HG02571 (cell line): ENCODE results near the gene ERH.

Experiments used
- ATAC-seq: cut with Tn5 transposase; IDR thresholded peaks from one replicate; pipeline ENCODE4 v1.9.1; 2021; ENCODE audit warnings: mild to moderate bottlenecking, moderate library complexity; ENCODE audit not compliant: unreplicated experiment

ERH gene

DNA sequence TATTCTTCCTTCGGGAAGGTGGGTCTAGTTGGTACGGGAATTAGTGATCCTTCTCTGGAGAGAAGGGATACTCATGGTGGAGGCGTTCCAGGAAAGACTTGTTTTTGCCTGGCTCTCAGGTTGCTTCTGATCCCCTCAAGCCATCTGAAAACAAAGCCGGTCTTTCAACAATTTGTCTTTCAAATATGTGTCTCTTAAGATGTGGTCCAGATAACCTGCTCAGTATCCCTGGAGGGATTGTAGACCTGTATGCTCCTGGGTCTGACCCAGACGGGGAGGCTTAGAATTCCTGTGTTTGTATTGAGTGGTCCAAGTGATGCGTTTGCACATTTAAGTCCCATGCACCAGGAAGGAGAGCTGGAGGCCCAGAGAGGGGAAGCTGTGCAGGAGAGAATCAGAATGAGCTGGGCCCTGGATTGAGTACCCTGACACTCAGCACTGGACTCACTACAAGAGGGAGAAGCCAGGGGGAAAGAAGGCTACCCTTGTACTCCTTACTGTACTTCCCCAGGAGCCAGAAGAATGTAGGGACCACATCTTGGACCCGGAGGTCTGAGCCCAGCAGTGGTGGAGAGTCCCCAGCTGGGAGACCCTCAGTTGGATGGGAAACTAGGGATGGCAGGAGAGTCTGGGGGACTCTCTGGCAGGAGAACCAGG, 40.4 kb downstream of the ERH start:
- ATAC-seq, result no peak

DNA sequence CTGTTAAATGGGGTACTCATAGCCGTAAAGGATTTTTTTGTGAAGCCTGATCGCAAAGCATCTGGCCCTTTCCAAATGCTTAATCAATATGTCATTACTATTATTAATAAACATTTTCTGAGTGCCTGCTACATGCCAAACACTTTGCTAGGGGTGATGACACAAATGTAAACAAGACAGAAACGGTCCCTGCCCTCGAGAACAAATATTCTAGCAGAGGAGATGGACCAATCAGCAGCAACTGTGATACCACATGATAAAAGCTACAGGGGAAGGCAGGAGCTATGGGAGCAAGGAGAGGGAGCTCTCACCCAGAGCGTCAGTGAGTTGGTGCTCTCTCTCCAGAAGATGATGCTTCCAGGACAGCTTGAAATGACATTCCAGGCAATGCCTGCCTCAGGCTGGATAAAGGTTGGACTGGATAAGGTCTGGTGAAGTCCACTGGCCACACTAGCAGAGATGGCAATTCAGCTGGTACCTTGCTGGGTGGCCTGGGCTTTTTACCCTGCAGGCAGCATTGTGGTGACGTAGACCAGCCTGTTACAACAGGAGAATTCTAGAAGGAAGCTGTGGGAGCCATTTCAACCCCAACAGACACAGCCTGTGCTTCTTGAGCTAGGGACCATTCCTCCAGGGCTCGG, 41.1 kb downstream of the ERH start:
- no peak for ATAC-seq

DNA sequence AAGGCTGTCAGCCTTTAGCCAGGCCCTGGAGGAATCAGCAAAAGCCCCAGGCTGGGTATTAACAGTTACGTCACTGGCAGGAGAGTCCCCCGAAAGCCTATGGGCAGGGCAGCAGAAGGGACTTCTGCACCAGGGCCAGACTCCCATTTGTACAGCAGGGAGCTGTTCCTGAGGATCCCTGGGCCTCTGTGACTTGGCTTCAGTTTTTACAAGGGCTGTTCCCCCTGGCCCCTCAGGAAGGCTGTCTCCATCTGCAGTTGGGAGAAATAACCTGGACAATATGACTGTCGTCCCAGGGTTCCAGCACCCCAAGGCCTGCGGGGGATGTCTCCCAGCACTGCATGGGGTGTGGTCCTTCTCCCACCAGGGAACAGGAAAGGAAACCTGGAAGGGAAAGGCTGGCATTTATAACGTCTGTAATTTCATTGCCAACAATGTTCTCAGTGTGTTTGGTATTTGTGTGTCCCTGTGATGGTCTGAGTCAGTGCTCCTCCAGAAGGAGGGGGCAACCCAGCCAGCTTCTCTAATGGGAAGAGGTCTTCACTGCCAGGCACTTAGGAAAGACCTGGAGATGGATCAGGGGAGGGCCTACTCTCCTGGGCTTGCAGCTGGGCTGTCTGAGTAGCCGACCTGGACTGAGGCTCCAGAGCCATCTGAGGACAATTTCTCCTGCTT, 42.4 kb downstream of the ERH start:
- no peak for ATAC-seq

DNA sequence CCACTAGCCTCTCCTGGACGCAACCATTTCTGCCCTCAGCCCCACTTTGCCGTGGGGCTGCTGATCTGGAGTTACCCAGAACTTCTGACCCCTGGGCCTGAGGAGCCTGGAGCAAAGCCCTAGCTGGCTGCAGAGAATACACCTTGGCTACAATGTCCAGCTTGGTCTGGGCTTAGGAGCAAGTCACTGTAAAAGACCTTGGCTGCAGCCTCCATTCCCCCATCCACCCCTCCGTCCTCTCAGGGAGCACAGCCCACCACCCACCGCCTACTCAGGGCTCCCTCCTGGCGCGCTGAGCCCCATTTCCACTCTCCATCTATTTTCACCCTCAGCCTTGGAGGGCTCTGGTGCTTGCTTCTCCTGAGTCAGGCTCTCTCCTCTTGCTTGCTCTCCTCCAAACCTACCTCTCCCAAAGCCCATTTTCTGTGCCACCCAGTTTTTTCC, 42.9 kb downstream of the ERH start:
- no peak for ATAC-seq

DNA sequence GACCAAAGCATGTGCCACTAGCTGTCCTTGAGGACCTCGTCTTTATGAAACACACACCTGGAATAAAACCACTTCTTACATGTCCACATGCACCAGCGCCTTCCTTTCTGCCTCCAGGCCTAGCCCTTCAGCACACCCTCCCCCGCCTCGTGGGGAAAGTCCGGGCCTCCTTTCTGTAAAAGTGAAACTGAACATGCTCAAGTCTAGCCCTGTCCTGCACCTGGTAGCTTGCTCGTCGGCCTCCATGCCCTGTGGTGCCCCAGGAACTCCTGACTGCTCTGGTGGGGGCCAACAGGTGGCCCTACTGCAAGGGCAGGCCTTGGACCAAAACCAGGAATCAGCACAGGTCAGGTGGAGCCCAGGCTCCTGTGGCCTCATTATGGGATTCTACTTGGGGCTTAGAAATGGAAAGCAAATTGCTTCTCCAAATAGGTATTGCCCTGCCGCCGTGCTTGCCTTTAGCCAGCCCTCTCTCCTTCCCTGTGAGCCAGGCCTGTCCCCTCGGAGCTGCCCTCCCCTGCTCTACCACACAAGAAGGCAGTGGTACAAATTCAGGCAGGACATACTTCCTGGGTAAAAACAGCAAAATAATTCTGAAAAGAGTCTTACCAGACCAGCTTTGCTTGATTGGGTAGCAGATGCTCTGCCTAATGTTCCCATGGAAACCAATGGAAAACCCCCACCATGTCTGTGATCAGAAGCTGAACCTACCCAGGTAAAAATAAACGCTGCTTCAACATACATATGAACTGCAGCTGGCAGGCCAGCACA, 43.5 kb downstream of the ERH start:
- ATAC-seq, result peak; percentile 89

DNA sequence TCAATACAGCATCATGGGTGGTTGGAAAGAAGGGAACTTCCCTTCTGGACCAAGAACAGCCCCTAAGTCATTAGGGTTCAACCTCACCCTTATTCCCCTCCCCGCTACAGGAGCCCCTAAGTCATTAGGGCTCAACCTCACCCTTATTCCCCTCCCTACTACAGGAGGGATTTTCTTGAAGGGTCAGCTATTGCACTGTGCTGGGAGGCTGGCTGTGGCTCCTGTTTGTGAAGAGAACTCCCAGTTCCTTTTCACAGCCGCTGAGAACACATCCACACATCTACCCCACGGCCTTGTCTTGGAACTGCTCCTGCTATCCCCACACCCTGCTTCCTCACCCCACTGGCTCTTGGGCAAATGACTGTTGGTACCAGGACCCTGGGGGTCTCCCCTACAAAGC, 44.9 kb downstream of the ERH start:
- ATAC-seq, result no peak

DNA sequence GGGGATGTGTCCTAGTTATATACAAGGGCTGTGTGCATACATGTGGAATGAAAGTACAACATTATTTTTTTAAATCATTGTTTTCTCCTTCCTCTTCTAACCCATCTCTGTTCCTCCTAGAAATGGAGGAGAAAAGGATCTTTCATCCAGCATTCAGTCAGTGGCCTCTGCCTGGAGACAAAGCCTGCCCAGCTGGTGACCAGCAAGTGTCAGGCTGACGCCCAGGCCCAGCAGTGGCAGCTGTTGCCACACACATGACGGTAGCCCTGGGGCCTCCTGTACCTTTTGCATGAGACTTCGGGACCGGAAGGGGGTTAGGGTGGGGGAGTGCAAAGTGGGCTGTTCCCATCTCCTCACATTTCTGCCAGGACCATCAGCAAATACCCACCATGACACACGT, 46.2 kb downstream of the ERH start:
- ATAC-seq, result no peak

DNA sequence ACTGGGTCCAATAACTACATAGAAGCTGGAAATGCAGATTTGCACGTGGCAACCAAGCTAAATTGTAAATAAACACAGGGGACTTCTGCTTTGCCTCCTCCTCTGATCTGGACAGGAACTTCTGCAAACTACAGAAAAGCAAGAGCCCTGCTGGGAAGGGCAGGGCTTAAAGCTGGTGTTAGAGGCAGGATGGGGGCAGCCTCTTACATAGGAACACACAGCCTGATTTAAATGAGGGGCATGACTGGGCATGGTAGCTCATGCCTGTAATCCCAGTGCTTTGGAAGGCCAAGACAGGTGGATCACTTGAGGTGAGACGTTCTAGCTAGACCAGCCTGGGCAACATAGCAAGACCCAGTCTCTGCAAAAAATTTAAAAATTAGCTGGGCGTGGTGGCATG, 46.7 kb downstream of the ERH start:
- ATAC-seq, result no peak

DNA sequence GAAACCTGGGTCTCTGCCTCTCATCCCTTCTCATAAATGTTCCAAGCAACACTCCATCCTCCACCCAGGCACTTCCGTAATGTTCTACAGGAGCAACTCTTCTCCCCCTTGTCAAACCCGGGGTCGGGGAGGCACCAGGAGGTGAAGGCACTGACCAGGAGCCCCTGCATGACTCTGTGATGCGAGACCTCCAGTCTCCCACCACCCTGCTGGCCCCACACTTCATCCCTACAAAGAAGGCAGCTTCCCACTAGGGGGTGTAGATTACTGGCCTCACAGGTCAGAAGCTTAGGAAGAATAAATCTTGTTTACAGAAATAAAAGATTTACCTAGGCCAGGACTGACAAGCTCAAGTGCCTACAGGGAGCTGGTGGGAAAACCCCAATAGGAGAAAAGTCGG, 47.2 kb downstream of the ERH start:
- ATAC-seq, result no peak

DNA sequence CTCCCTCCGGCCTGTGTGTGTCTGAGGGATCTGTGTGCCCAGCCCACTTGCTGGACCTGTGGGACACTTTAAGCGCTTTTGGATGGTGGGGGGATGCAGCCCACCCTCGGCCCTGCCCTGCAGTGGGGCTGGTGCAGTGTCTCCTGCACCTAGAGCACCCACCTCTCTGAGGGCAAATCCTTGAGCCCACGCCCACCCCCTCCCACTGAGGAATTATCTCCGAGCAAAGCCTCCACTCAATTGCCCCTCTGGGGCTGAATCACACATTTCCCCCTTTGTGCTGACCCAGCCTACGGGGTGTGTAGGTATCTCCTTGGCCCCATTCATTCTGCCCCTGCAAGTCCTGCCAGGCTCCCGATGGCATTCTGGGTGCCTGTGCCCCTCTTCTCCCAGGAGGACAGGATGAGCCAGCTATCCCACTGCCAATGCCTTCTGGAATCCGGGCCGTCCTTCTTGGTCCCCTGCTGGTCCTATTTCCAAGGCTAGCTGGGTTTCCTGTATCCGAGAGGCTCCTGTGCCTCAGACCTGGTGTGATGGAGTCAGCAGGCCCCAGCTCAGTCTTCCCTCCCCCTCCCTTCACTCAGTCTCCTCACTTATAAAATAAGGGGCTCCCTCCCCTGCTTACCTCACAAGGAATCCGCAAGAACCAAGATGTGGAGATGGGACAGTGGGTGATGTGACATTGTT, 48.9 kb downstream of the ERH start:
- no peak for ATAC-seq

DNA sequence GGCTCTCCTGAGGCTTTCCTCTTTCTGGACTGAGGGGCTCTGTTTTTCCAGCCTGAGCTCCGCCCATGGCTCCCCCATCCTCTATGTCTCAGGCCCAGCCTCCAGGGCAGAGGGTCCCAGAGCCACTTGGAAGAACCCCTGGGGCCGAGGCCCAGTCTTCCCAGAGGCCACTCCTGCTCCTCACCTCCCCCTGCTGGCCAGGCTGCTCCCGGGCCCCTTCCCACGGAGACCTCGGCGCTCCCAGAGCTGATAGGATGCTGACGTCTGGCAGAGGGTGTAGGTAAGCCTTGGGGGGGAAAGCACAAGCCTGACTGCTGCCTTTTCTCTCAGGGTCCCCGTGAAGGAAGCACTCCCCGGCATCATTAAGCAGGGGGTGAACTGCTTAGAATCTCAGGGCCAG, 51.4 kb downstream of the ERH start:
- no peak for ATAC-seq

DNA sequence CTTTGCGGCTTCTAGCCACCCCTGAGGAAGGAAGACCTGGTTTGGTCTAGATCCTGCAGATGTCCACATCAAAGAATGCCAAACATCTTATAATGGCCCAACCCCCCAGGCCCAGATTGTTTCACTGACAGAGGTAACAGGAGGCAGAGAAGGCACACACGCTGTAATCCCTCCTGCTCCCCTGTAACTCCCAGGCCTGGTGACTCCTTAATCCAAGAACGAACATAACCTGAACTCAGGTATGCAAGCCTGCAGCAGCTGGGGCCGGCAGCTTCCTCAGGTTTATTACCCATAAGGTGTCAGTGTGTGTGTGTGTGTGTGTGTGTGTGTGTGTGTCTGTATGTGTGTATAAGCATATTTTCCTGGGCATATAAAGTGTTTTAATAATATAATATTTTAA, 52.7 kb downstream of the ERH start:
- no peak for ATAC-seq

DNA sequence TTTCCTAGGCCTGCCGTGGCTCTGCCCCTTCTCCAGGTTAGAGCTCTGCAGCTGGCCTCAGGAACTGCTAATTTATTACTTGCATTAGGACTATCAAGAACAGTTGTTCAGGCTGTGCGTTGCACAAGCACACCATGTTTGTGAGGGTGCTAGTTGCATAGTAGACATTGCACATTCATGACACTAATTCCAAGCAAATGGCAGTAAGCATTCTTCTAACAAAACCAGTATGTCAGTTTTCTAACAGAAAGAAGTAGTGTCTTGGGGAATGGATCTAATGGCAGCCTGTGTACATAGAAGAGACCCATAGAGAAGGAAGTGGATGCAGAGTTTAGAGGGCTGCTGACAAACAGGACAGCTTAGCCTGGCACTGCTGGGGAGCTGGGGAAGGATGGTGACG, 53.9 kb downstream of the ERH start:
- no peak for ATAC-seq

DNA sequence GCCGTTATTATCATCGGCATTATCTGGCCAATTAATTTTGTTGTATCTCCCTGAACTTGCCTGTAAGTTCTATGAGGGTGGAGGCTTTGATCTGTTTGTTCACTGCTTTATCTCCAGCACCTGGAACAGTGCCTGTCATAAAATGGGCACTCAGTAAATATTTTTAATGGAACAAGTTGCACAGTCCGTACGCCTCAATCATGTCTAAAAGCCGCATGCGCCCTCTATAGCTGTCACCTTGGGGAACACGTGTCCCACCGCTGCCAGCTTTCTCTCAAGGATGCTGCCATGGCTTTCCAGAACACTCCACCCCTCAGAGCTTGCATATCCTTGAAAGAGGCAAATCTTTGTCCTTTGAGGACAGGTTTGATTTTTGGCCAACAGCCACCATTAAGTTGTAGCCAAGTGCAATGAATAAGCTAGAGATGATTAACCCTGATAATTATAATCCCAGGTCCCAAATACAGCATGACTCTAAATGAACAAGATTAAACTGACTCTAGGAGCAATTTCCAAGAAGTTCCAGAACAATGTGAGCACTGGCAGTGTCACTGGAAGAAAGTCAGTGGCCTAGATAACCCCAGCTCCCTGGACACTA, 55.1 kb downstream of the ERH start:
- ATAC-seq, result no peak

DNA sequence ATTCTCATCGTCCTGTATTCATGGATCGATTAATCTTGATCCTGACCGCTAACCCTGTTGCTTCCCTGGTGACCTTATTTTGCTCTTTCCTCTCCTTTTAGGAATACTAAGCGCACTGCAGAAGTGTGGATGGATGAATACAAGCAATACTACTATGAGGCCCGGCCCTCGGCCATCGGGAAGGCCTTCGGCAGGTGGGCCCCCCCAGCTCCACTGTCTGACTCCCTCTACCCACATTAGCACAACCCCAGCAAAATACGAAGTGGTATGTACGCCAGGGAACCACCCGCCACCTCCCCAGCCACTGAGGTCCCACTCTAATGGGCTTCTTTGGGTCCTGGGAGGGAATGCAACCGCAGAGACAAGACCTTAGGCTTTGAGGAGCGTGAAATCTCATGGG, 58.7 kb downstream of the ERH start:
- ATAC-seq, result no peak

DNA sequence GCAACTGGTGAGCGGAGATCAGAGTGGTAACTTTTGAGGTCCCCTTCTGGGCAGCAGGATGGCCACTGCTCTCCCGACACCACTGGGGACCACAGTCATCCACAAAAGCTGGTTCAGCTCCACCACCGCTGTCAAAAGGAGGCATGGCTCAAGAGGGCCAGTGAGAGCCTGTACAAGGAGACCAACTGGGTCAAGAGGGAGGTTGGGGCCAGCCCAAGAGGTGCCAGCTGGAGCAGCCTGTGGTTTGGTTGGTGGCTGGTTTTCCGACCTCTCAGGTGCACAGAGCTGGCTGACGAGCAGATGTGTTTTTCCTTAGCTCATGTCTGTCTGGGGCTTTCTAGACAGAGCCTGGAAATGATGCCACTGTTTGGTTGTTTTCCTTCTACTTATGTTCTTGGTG, 60.1 kb downstream of the ERH start:
- no peak for ATAC-seq

DNA sequence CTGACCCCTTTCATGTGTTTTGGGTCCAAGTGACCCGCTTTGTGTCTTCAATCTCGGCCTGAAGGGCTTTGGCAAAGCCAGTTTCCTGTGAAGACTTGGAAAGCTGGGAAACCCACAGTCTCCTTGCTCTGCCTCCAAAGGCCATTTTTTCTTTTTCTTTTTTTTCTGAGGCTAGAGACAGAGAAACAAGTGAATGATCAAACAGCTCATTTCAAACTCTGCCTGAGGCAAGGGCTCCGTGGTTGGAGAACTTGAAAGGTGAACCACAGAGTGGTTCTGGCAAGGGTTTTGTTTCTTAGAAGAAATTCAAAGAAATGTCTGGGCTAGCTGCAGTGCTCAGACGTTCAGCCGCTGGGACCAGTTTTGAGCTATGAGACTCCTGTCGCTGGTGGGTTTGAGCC, 62.7 kb downstream of the ERH start:
- no peak for ATAC-seq

DNA sequence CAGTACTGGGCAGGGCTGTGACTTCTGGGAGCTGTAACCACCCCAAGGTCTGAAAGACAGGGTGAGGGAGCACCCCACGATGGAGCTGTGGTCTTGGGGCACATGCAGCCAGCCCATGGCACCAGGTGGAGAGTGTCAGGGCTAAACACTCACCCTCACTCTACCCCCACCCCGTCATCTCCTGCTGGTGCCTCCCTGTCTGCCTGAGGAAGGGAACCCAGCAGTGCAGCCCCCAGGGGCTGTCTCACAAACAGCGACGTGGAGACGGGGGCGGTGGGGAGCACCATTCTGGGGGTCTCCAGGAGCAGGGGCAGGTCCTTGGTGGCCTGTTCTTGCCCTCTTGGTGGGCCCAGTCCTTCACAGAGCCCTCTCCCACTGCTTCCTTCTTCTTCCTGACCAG, 63.5 kb downstream of the ERH start:
- no peak for ATAC-seq

DNA sequence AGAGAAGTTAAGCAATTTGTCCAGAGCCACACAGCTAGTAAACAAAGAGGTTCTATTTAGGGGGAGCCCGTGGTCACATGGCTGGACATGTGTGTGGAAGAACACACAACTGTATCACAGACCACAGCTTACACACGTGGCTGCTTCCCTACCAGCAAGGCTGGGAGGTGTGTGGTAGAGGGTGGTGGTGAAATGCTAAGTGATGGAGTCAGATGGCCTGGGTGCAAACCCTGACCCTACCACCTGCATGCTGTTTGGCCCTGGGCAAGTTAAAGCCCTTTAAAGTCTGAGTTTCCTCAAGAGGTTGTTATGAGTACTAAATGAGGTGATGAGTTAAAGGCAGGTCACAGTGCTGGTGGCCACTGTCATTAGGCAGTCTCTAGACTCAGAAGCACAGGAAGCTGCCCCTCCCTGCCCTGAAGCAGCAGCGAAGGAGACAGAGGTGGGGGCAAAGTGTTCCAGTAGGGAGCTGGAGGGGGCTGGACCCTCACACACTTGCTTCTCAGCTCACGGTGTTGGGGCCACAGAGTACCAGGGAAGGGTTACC, 64.2 kb downstream of the ERH start:
- no peak for ATAC-seq

DNA sequence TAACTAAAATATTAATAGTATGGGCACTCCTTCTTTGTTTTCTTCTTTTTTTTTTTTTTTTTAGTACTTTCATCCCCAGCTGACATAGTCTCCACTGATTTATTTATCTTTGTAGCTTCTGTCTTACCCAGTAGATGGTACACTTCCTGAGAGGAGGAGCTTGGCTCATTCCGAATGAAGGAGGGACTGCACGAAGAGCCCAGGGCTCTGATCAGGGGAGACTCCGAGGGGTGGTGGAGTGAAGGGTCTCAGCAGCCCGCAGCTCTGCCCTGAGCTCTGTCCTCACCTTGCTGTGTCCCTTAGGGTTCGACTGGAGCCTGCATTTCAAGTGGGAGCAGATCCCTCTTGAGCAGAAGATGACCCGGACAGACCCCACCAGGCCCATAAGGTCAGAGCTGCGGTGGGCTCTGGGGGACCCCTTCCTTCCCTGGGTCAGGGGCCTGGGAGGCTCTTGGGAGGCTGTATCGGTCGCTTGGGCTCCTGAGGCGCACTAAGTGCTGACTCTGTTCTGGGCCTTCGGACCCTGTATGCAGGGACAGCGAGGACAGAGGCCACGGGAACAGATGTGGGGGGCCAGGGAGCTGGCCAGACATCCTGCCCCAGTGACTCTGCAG, 65.2 kb downstream of the ERH start:
- no peak for ATAC-seq
